Endothelial cell of umbilical vein (primary cell): ENCODE data around the gene NPIPA3. TPM values are rescaled to one million over a fixed set of nuclear protein-coding genes. Genes with fewer than 3 reads are reported as not detected.

Experiments used
- BruUV-seq: library from RNA; stranded (reverse); fragments of 400-500 nt; replicated peaks from 2 replicates; lab custom pipeline; 2021; lab: Mats Ljungman, UMichigan
- CTCF ChIA-PET: fragments of 300-600, 350-600 bp; sonication (Branson Sonifier 250); formaldehyde crosslinking; loops from one replicate; lab custom pipeline; 2021; ENCODE audit warnings: antibody characterized with exemption, inconsistent platforms; lab: Charles Lee
- POLR2A ChIA-PET: fragments of 300-600, 350-600 bp; sonication (Branson Sonifier 250); formaldehyde crosslinking; loops from one replicate; lab custom pipeline; 2021; ENCODE audit warnings: antibody characterized with exemption, inconsistent platforms; lab: Charles Lee
- DNase-seq: peaks from one replicate; pipeline ENCODE4 v3.0.0-alpha.2; 2011; ENCODE audit warnings: low read depth, low spot score
- FAIRE-seq: peaks from 2 replicates; lab custom pipeline; 2011; peaks lifted over from hg19 to GRCh38; lab: Jason Lieb, UNC
- H2AFZ ChIP-seq: 2 replicates; pipeline ENCODE4 v1.6.0; 2012; ENCODE audit warnings: low read depth, low read length, control low read depth, inconsistent platforms
- H3K27ac ChIP-seq: 2 replicates; pipeline ENCODE4 v1.5.1; 2011; ENCODE audit warnings: low read depth, mild to moderate bottlenecking, control low read depth, low read length, moderate library complexity; ENCODE audit not compliant: insufficient read depth
- H3K27me3 ChIP-seq, 2 experiments: 2 replicates each; pipeline versions ENCODE4 v1.6.0 to v1.6.1; 2011; ENCODE audit warnings: low read length in 2 of 2, mixed read lengths in 1 of 2; ENCODE audit not compliant: control insufficient read depth in 2 of 2, insufficient read depth in 2 of 2
- H3K36me3 ChIP-seq, 2 experiments: 2 replicates in 1 of 2; 3 replicates in 1 of 2; pipeline ENCODE4 v1.5.1; 2011; ENCODE audit warnings: low read length in 2 of 2, mild to moderate bottlenecking in 1 of 2, moderate library complexity in 1 of 2; ENCODE audit not compliant: control insufficient read depth in 2 of 2, insufficient read depth in 2 of 2; ENCODE audit errors: extremely low read depth in 1 of 2
- H3K4me1 ChIP-seq: 3 replicates; pipeline ENCODE4 v1.5.1; 2011; ENCODE audit warnings: mild to moderate bottlenecking, low read length; ENCODE audit not compliant: control insufficient read depth, insufficient read depth; ENCODE audit errors: extremely low read depth
- H3K4me2 ChIP-seq: 2 replicates; pipeline ENCODE4 v1.6.1; 2011; ENCODE audit warnings: low read length, control low read depth, mixed read lengths; ENCODE audit not compliant: insufficient read depth
- H3K4me3 ChIP-seq, 3 experiments: fragments of 200-600 bp in 1 of 3; sonication (generic), shearing (Covaris generic) in 1 of 3; replicated peaks in 1 of 3; 2 replicates each; pipeline ENCODE4 v1.5.1; 2011 to 2016; ENCODE audit warnings: control low read depth in 3 of 3, low read length in 3 of 3, mild to moderate bottlenecking in 2 of 3, inconsistent platforms in 1 of 3, low read depth in 1 of 3, moderate library complexity in 1 of 3; ENCODE audit not compliant: insufficient read depth in 1 of 3
- H3K79me2 ChIP-seq: 2 replicates; pipeline ENCODE4 v1.6.0; 2012; ENCODE audit warnings: low read length, inconsistent platforms; ENCODE audit not compliant: control insufficient read depth, insufficient read depth
- H3K9ac ChIP-seq: replicated peaks from 2 replicates; pipeline ENCODE3; 2011; ENCODE audit warnings: low read length, control low read depth; ENCODE audit not compliant: insufficient read depth; ENCODE audit errors: extremely low read depth
- H3K9me1 ChIP-seq: replicated peaks from 3 replicates; pipeline ENCODE4 v1.6.0; 2011; ENCODE audit warnings: mild to moderate bottlenecking, low read length; ENCODE audit not compliant: control insufficient read depth, insufficient read depth; ENCODE audit errors: extremely low read depth
- H3K9me3 ChIP-seq: replicated peaks from 2 replicates; pipeline ENCODE4 v1.5.1; 2012; ENCODE audit warnings: low read length, inconsistent platforms; ENCODE audit not compliant: control insufficient read depth, insufficient read depth
- H4K20me1 ChIP-seq: replicated peaks from 2 replicates; pipeline ENCODE3; 2011; ENCODE audit warnings: mild to moderate bottlenecking, low read length; ENCODE audit not compliant: control insufficient read depth, insufficient read depth; ENCODE audit errors: extremely low read depth
- CTCF ChIP-seq, 2 donors: IDR thresholded peaks; 1 replicate in 1 of 2; 2 replicates in 1 of 2; pipeline ENCODE4 v1.5.1; 2011; ENCODE audit warnings: low read length in 2 of 2, mild to moderate bottlenecking in 2 of 2, moderate library complexity in 2 of 2, control low read depth in 1 of 2, inconsistent platforms in 1 of 2, low read depth in 1 of 2; ENCODE audit not compliant: insufficient read depth in 1 of 2; ENCODE audit errors: extremely low read depth in 1 of 2
- EZH2 ChIP-seq: IDR thresholded peaks from 2 replicates; pipeline ENCODE4 v1.6.1; 2012; ENCODE audit warnings: borderline replicate concordance, low read depth, mild to moderate bottlenecking, moderate library complexity, low read length, inconsistent platforms; ENCODE audit not compliant: severe bottlenecking
- FOS ChIP-seq: IDR thresholded peaks from 2 replicates; pipeline ENCODE4 v1.6.1; 2011; ENCODE audit warnings: mild to moderate bottlenecking, low read length, moderate library complexity, borderline replicate concordance; ENCODE audit not compliant: insufficient read depth
- GATA2 ChIP-seq: IDR thresholded peaks from 2 replicates; pipeline ENCODE4 v1.7.0; 2011; ENCODE audit warnings: low read depth, mild to moderate bottlenecking, moderate library complexity, mixed read lengths, low read length; ENCODE audit not compliant: insufficient read length, insufficient read depth
- JUN ChIP-seq: IDR thresholded peaks from 2 replicates; pipeline ENCODE4 v1.6.1; 2011; ENCODE audit warnings: borderline replicate concordance, low read depth; ENCODE audit not compliant: insufficient read length, insufficient read depth
- MAX ChIP-seq: IDR thresholded peaks from 2 replicates; pipeline ENCODE4 v1.6.1; 2011; ENCODE audit not compliant: insufficient read depth, insufficient read length
- MYC ChIP-seq: IDR thresholded peaks from one replicate; pipeline ENCODE4 v1.6.1; 2011; ENCODE audit warnings: mild to moderate bottlenecking, low read depth, low read length
- POLR2A ChIP-seq: IDR thresholded peaks from 2 replicates; pipeline ENCODE4 v1.6.1; 2012; ENCODE audit warnings: low read depth, mild to moderate bottlenecking, control low read depth, low read length
- POLR2AphosphoS5 ChIP-seq: IDR thresholded peaks from 2 replicates; pipeline ENCODE4 v1.6.1; 2012; ENCODE audit warnings: low read depth, mild to moderate bottlenecking, control low read depth, low read length, moderate library complexity; ENCODE audit not compliant: insufficient read depth
- dilution Hi-C: fragments of 300-500 bp; cut with MboI; formaldehyde crosslinking; loops from one replicate; pipeline ENCODE4 v1.15.0; 2019; ENCODE audit warnings: low sequenced_read_pairs; ENCODE audit not compliant: extremely low pct_ligation_motif_present
- intact Hi-C: fragments of 100-400 bp; cut with micrococcal nuclease; formaldehyde crosslinking; loops from one replicate; pipeline ENCODE4 v1.10.0; 2022
- polyA plus RNA-seq, 4 experiments: library from polyadenylated mRNA; depleted of rRNA in 3 of 4; stranded (reverse) in 3 of 4; unstranded in 1 of 4; fragments of >200 nt; gene quantifications; 2 replicates each; pipeline versions ENCODE4 v1.2.1 to v1.2.3, GENCODE V29; 2011 to 2012; ENCODE audit warnings: missing spikeins in 1 of 4
- total RNA-seq: library from RNA; stranded (reverse); gene quantifications from 2 replicates; pipeline ENCODE4 v1.2.3, GENCODE V29; 2021

The NPIPA3 gene
- total and polyA plus RNA-seq, 2 donors (not counting 3 experiments of a cell fraction or from before 2014, with no cell fraction given) = 2.2 to 3.0 TPM

GRCh38 chr16:14681115-14681514, 22.1 kb upstream of the NPIPA3 start:
- ChIA-PET POLR2A (no interaction called here), CTCF (no interaction called here)
- Histone ChIP-seq H3K4me3 (no peak overlapping the region), H3K4me1 (peaks cover 1% of the 10 kb centered on the region), H3K36me3 (no peaks in the 10 kb centered on the region), H2AFZ (no peak overlapping the region), H3K79me2 (no peaks in the 10 kb centered on the region), H3K4me2 (no peak overlapping the region), H4K20me1 (no peaks in the 10 kb centered on the region), H3K27ac (no peak overlapping the region), H3K9me1 (no peaks in the 10 kb centered on the region), H3K27me3 (no peaks in the 10 kb centered on the region), H3K9me3 (no peaks in the 10 kb centered on the region), H3K9ac (no peak overlapping the region)
- no TSS peak for BruUV-seq
- dilution Hi-C loops (no loop called here), intact Hi-C loops (no loop called here)
- TF ChIP-seq FOS (no peak), POLR2AphosphoS5 (no peak), CTCF (IDR thresholded peaks at IDR 0.05; ENCODE audit: extremely low read depth in 1 of 2, insufficient read depth in 1 of 2, low read depth in 1 of 2, low read length in 2 of 2) (no peak), POLR2A (no peak), MYC (no peak), GATA2 (no peak), JUN (no peak), MAX (no peak), EZH2 (no peak)
- FAIRE-seq = no peak
- no peak for DNase-seq
